Mammary epithelial cell (primary cell): Measurements from ENCODE around the gene ENTPD5.

Experiments
- CTCF ChIP-seq, 2 donors: IDR thresholded peaks in 1 of 2; conservative IDR thresholded peaks in 1 of 2; 2 replicates each; pipeline ENCODE4 v1.5.1; 2011 to 2012; ENCODE audit warnings: inconsistent platforms in 2 of 2, low read length in 2 of 2, mild to moderate bottlenecking in 2 of 2, control low read depth in 1 of 2, low read depth in 1 of 2; ENCODE audit not compliant: insufficient read depth in 1 of 2; ENCODE audit errors: extremely low read depth in 1 of 2
- EZH2 ChIP-seq: IDR thresholded peaks from 2 replicates; pipeline ENCODE4 v1.6.1; 2012; ENCODE audit warnings: low read length, inconsistent platforms, borderline replicate concordance

DNA sequence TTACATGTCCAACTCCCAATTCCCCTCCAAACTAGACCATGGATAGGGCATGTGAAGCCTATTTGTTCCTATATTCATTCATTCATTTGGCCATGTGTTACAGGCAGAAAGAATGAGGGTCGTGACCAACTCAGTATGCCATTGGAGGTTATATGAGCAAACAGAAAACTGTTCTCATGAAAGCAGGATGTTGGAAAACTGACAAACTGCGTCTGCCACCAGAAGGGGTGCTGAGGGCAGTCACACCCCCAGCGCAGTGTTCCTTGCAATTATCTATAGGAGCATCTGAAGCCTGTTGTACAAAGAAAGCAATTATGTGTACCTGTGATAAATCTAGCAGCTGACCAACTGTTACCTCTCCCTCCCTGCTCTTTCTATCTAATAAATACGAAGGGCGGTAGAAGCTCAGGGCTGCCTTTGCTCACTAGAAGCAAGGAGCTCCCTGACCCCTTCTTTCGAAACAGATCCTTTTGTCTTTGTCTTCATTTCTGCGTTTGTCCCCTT lies 21.1 kb downstream of the ENTPD5 start:
- TF ChIP-seq CTCF (conservative IDR thresholded peaks at IDR 0.05 in 1 of 2, IDR thresholded peaks at IDR 0.05 in 1 of 2; ENCODE audit: extremely low read depth in 1 of 2, insufficient read depth in 1 of 2, low read depth in 1 of 2, low read length in 2 of 2) (no peak), EZH2 (no peak)
